Measurements from ENCODE around the gene SELENOS.
"Not testable (repeated sequence)": the region's sequence is repeated elsewhere in the genome, so short reads cannot be mapped to it uniquely, and the experiment has no call there.

SELENOS gene

DNA sequence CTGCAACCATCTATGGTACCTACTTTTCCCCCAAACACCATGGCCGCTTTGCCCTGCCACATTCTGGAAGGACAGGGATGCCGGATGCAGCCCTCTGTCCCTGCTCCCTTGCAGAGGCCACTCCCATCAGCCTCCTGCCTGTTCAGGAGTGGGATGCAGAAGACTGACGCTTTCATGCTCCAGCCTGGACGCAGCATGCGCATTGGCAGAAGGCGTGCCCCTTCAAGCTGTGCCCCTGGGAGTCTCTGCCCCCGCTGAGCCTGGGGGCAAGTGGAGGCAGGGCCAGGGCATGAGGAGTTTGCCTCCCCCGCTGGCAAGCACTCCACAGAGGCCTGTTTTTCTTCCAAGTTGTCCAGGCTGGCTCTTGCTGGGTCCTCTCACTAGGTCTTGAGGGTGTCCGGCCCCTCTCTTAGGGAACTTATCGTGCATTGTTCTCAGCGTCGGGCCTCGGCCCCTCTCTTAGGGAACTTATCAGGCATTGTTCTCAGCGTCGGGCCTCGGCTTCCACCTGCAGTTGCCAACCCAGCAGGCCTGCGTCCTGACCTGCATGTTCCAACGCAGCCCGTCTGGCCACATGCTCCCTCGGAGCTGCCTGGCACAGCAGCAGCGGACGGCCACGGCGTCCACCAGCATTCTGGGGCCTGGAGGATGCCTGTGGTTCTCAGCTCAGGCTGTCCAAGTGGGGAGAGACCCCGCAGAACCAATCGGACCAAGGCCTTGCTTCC is 32.3 kb upstream of the SELENOS start:
- no peak for DNase-seq

DNA sequence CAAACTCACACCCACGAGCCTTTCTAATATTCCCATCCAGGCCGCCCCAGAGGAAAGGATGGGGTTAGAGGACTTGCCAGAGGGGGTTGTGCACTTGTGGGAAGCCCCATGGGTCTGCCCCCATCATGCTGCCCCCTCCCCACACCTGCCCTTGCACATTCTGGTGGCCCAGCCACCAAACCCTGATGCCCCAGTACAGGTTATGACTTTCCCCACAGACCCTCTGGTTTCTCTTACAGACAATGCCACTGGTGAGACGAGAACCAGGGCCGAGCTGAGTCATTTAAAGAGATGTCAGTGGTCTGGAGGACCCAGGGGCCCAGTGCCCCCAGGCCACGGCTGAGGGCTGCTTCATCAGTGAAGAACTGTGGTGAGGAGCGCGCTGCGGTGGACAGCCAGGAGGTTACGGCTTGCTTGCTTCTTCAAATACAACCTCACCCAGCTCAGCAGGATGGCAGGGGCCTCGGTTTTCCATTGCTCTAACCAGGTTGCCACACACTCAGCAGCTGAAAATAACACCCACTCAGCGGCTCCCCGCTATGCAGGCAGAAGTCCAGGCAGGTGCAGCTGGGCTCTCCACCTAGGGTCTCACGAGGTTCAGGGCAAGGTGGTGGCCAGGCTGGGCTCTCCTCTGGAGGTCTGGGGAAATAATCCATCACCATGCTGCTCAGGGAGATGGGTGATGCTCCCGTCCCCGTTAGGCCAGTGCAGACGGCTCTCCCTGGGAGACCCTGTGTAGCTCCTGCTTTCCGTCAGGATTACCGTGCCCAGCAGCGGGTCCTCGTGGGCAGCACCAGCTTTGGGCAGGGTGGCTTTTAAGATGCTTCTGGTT is 31.5 kb upstream of the SELENOS start:
- DNase-seq, result no peak

DNA sequence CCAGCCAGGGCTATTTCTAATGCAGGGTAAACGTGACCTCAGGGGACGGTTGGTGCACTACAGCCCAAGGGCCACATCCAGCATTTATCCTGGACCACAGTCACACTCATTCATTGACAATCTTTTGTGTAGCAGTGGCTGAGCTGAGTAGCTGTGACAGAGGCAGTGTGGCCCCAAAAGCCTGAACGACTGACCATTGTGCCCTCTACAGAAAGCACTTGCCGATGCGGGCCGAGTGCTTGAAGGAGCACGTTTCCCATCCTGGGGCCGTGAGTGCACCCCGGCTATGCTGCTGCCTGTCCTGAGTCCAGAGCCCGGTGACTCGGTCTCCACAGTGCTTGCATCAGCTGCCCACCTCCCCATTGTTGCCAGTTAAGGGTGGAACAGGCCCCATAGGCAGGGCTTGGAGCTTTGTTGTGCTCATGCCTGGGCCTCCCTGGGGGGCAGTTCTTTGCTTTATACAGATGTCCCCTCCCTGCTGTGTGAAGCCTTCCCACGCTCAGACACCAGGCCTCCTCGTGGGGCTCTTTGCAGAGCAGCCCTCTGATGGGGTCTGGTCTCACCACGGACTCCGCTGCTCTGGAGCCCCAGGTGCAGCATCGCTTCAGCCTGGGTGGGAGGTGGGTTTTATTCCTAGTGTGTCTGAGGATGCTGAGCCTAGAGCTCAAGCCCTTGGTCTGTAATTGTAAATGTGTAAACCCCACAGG is 30.8 kb upstream of the SELENOS start:
- no peak for DNase-seq

DNA sequence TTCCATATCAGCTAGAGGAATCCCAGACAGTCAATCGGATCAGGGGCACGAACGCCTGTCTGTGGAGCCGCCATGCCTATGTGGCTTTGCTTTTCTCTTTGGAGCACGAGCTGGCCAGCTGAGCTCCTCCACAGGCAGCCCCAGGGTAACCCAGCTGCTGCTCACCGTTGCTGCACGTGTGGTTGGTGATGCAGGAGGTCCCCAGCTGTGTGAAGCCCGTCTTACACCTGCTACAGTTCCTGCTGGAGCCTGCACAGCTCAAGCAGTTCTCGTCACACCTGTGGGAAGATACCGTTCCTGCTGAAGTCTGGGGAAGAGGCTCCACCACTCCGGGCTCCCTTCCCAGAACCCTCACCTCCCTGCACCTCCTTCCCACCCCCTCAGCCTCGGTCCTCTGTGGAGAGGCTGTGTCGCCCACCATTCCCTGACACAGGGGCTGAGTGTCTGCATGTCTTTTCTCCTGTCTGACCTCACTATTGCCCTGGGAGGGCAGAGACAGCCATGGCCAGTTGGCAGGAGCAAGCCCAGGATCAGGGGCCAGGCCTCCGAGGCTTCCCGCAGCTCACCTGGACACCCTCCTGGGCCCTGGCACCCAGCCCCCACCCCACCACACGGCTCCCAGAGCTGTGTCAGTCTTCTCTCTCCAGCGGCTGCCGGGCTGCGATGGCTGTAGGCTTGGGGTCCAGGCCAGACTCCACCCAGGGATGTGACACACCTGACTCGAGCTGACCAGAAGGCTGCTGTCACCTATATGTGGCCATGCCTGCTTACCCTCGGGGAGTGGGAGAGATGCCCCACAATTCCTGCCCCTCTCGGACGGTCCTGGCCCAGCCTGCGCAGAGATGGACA is 30.0 kb upstream of the SELENOS start:
- no peak for DNase-seq

DNA sequence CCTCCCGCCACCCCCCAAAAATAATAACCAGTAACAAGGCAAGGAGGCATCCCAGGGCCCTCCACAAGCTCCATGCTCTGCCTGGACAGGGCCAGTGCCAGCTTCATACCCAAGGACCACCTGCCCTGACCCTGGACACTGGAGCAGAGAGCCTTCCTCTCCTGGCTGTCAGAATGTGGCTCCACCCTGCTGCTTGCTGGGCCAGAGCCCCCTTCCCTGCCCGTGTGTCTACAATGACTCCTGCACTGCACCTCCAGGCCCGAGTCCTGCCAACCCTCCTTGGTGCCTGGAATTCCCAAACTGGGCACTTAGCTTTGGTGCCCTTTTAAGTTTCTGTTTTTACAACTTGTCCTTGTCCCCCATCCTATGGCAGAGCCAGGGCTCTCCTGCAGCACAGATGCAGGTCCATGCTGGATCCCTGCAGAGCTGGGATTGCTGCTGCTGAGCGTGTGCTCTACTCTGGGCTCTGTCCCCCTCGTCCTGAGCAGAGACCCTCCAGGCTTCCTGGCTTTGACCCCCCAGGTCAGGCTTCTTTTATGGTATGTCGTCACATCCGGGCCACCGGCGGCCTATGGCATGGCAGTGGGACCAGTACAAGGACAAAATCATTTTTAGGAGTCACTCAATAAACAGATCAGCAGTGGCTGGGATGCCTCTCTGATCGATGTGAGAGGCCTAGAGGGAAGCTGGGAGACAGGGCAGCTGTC is 29.2 kb upstream of the SELENOS start:
- no peak for DNase-seq

DNA sequence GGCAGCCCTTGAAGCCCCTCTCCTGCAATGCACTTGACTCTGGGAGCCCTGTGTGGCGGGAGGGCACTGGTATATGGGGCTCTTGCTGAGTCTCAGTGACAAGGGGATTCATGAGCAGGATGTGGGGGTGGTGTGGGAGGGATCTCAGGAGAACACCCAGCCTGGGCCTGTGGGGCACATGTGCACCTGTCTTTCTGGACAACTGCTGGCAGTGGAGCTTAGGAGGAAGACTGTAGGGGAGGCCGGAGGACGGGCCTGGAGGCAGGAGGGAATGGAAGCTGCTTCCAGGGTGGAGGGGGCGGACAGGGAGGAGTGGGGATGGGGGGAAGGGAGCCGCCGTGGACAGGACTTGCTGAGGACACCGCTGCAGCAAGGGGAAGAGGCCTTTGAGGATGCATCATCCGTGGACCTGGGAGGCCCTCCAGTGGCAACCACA is 28.6 kb upstream of the SELENOS start:
- DNase-seq, result no peak

DNA sequence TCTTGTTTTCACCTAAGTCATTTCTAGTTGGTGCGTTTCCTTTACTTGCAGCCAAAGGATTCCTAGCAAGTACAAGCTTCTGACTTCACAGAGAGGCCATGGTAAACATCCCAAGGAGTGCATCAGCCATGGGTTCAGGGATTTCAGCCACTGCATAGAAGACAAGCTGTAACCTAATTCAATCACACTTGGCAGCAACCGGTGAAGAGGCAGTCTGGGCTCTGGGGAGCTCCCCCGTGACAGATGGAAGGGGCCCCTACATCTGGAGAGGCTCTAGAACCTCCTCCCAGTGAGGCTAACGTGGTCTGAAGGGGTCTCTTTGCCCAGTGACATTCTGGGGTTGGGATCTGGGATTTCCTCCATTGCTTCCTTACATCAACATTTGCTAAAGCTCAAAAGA is 26.1 kb upstream of the SELENOS start:
- no peak for DNase-seq

DNA sequence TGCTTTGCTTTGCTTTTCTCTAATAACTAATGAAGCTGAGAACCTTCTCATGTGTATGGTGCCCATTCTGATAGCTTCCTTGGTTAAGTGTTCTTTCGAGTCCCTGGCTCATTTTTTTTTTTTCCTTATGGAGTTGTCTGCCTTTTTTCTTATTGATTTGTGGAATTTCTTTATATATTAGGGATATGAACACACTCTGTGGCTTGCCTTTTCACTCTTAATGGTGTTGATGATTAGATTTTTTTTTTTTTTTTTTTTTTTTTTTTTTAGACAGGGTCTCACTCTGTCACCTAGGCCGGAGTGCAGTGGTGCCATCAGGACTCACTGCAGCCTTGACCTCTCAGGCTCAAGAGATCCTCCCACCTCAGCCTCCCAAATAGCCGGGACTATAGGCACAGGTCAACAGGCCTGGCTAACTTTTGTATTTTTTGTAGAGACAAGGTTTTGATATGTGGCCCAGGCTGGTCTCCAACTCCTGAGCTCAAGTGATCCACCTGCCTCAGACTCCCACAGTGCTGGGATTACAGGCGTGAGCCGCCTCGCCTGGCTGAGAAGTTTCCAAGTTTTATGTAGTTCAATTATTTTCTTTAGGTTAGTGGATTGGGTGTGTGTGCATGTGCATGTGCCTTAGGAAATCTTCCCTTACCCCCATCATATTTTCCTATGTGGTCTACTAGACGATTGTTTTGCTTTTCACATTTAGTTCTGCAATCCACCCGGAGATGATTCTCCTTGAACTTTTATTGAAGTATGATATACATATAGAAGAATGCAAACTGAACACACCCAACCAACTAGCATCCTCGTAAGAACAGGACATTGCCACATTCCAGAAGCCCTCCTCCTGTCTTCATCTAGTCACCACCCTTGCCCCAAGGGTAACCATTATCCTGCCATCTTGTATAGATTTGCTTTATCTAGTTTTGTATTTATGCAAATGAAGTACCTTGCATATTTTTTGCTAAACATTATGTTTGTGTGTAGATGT is 19.4 kb upstream of the SELENOS start:
- DNase-seq, result no peak

DNA sequence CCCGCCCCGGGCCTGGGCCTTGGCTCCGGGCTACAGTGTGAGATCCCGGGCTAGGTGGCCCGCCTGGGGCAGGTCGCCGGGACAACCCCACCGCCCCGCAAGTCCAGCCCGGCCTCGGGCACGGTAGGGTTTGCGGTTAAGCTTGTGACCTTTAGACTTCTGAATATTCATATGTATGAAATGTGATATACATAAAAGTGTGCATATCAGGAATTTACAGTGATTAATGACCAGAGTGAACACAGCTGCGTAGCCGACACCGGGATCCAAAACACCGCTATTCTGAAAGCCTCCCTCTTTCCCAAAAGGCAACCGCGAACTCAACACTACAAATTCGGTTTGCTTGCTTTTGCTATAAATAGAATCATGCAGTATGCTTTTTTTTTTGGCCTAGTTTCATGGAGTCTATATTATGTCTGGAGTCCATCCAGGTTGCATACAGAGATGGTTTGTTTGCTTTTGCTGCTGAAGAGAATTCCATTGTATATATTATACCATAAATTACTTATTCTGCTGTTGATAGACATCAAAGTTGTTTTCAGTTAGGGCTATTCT is 18.4 kb upstream of the SELENOS start:
- DNase-seq, result no peak

DNA sequence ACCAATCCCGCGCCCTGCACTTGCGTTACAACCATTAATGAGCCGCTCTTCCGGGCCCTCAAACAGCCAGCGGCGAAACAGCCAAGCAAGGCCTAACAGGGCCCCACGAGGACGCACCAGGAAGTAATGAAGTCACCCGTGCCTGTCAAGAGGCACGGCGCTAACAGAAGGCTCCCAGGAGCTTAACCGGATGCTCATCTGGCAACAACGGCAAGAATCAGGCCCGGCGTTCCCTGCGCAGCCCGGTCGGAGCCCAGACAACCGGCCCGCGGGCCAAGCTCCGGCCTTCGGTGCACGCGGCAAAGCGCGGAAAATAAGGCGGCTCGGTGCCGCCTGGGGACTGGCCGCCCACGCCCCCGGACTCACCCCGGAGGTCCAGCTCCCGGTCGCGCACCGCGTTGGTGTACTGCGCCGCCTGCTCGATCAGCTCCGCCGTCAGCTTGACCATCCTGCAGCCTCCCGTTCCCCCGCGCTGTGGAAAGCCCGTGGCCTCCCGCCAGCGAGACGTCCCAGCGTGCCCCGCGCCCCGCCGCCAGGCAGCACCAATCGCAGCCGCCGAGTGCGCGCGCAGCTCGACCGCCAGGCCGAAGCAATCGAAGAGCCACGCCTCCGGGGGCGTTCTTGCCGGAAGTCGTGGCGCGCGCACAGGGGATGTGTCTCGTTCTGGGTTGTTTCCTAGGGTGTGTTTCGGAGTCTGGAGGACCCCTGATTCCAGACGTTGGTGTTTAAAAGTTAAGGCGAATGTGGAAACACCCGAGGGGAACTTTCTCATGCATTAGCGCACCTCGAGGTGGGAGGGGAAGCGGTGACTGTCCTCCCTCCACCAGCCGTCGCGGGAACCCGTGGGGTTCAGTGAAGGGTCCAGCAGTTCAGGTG is 17.7 kb upstream of the SELENOS start, which contains the start of gene SNRPA1:
TSS of gene SNRPA1 (minus strand) at position 518 of the 876 bp plus-strand sequence. CDS start at position 448, 70 bp downstream.
- DNase-seq, result peak; percentile 96 to 99

DNA sequence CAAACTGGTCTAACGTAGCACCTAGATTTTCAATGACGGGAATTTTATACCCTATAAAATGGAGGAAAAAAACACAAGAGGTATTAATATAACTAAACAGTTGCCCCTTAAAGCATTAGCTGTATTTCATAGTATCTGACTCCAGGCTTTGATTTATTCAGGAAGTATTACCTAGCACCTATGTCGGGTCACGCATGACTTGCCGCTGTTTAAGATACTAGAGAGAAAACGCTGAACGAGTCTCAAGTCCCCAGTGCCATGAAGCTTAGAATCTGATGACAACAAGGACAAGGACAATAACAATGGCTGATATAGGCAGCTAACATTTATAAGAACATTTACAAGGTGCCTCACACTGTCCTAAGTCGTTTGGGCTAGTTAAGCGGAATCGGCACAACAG is 15.8 kb upstream of the SELENOS start:
- no peak for DNase-seq

DNA sequence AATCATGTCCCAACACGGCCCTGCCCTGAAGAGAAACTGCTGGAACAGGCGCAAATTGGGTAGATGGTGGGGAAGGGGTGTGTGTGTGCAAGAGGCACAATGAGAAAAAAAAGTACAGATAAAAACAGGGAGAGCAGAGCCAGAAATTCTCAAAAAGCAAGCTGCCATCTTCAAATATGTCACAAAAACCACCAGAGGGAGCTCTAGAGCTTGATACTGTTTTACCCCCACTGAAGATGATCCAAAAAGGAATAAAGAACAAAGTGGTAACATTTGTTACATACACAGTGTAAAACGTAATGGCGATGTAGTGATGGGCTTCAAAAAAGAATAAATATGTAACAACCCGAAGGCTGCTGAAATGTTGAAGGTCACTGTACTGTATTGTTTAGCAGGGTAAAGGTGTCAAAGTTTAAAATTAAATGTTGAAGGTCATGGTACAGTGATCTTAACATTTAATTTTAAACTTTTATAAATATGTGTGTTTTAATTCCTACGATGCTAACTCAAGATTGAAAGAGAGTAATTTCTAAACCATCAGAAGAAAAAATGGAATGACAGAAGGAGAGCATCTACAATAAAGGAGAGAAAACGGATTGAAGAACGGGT is 11.7 kb upstream of the SELENOS start:
- DNase-seq, result no peak

DNA sequence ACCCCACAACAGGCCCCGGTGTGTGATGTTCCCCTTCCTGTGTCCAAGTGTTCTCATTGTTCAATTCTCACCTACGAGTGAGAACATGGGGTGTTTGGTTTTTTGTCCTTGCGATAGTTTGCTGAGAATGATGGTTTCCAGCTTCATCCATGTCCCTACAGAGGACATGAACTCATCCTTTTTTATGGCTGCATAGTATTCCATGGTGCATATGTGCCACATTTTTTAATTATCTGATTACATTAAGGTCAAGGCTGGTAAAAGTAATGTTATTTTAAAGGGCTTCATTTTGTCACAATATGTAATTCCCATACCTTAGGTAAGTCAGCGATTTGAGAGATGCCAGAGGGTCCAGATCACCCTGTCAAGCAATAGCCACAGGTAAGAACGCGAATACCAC is 10.1 kb upstream of the SELENOS start:
- DNase-seq, result not testable (repeated sequence)

DNA sequence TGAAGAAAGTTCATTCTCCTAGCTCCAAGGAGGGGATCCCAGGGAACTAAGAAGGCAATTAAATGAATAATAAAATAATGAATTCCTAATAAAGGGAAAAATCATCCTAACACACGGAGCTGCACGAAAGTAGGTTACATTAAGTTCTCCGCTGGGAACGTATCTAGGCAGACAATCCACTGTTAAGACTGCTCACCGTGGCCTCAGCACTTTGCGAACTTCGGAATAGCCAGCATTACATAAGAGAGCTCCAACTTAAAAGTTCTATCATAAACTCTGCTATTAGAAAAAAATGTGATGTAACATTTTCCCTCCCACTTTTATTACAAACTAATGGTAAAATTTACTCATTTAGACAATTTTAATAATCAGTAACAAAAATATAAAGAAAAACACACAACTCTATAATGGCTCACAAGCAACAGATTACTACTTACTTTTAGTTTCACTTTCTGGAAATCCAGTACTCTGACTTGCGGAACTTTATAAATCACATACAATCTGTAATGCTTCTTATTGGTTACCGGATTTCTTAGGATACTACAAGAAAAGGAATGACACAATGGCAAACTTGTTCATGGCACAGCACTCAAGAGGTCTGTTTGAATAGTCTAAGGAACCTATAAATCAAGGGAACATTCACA is 9.3 kb upstream of the SELENOS start:
- no peak for DNase-seq

DNA sequence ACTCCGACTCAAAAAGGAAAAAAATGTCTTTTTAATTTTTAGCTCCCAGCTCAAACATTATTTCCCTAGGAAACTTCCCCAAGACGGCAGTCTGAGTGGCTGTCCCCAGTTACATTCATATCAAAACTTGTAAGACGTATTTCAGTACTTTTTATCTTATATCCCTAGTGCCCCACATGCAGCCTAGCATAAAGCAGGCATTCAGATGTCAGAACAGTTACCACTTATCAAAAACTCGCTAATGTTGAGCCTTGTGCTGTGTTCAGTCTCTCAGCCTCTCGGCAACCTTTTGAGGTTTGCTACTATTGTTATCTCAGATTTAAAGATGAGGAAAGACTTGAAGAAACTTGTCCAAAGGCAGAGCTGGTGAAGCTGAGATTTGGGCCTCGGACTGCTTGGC is 6.6 kb upstream of the SELENOS start:
- DNase-seq, result no peak

DNA sequence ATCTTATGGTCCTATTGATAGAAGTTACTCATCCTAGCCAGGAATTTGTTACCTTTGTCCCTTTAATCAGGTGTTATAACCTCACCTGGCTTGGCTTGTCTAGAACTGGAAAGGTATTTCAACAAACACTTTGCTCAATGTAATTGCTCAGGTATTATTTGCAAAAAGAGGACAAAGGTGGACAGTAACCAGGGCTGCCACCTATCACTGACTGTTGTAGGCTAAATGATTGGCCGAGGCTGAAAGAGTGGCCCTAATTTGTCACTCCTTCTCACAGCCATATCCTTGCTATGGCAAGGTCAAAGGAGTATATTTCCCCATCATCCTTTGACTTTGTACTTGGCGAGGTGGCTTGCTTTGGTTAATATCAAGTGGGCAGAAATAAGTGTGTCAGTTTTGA is 2.7 kb upstream of the SELENOS start:
- DNase-seq, result no peak

DNA sequence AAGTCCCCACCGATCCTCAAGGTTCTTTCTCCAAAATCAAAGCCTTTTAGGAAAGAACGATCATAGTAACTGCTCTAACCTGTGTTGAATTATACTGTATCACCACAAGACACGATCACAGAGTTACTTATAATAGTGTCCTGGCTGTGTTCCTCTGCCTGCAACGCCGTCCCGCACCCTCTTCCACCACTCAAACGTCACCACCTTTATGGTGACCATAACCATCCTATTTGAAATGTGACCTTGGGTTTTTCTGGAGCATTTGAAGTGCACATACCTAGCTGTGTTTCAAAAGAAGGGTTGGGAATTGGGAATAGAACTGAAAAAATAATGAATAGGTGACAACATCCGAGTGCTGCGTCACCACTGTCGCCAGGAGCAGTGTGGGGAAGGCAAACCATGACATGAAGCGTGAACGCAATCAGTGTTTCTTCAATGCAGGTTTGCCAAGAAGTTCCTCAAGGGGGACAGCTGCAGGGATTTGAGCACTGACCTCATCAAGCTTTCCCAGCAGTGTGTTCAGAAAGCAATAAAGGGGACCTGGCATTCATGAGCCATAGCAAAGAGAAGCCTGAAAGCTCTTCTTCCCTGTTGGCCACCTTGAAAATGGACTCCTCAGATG is 769 bp upstream of the SELENOS start:
- no peak for DNase-seq

DNA sequence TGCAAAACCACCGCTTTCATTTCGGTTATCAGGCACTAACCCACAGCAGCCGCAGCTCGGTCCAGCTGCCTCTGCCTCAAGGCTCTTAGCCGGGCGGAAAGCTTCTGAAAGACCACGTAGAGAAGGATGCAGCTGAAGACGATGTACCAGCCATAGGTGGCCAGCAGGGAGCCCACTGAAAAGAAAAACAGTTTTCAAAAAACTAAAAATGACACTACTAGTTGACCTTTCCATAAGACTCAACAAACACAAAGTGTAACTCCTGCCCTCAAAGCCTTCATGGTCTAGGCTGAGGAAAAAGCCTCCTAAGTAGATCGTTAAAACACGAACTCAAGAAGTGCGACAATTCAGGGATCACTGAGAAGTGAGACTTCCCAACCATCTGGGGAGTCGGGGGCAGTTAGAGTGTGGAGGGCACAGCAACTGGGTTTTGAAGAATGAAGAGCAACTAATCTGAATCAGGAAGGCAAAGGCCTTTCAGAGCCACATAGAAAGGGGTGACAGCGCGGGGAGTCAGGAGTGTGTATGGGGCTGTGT is 716 bp downstream of the SELENOS start:
- no peak for DNase-seq

Data from stimulated activated CD4-positive, alpha-beta T cell treated with anti-CD3 and anti-CD28 coated beads, Interleukin-4, amount 100 ng/mL, for 4 hours (primary cell).